CD4-positive, alpha-beta T cell treated with Interleukin-15 for 1 hour (primary cell): ENCODE measurements around the gene ATP2B2.

ENCODE experiments used
- DNase-seq: peaks from one replicate; pipeline ENCODE4 v3.0.0-alpha.2; 2020

ATP2B2 gene

DNA sequence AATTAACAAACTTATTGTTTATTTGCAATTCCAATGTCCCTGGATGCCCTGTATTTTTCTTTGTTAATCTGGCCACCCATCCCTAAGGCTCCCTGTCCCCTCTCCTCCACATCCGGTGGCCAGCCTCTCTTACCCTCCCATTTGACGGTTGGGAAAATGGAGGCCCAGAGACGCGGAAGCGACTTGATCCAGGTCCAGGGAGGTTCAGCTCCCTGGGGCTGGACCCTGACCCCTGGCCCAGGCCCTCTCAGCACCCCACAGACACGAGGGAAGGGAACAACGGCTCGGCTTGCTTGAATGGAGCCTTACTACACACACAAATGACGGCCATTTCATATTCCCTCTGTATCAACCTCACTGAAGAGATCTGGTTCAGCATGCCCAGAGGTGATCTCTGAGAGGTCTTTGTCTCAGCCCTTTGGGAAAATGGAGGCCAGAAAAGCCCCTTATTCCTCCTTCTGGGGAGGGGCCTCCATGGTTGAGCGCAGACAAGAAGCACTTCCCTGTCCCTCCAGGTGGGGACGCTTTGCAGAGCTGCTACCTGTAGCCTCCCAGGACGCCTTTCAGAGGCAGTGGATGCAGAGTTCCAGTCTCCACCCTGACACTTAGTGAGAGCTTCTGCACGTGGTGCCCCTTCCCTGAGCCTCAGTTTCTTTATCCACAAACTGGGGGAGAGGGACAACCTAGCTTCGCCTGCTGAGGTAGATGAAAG, 82.1 kb downstream of the ATP2B2 start:
- DNase-seq = no peak

DNA sequence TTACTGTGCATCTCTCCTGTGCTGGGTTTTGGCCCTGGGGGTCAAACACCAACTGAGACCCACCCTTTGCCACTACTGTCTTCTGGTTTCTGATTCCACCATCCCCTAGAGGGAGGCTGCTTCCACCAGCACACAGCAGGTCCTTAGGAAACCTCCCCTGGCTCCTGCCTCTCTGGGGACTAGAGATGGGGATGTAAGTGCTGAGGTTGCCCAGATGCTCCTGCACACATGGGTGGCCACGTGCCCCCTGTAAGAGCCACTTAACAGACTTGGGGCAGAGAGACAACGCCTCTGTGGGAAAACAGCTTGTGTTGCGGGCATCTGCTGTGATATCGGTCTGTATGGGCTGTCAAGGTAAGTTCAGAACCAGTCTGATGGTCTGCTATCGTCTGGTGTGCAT, 83.4 kb downstream of the ATP2B2 start:
- no peak for DNase-seq

DNA sequence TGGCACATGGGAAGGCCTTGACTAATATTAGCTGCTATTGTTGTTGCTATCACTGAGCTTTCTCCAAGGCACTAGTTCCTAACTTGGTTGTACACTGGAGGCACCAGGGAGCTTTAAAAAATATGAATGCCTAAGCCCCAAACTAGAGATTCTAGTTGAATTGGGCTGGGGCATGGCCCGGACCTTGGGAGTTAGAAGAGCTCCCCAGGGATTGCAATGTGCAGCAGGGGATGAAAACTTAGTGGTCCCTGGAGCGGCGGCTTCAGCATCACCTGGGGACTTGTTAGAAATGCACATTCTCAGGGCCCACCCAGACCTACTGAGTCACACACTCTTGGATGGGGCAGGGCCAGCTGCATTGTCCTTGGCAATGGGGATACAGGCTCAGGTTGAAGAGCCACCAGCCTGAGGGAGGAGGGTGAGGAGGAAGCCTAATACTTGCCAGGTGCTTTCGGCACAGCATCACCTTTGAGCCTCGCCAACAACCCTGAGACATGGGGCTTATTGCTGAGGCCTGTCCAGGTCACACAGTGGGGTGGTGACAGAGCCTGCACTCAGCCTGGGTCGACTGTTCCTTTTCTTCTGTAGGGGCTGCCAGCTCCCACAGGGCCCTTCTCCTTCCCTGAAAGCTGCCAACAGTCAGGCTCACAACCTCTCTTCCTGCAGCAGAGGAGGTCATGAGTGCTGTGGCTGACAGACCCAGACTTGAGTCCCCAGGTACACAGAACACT, 84.5 kb downstream of the ATP2B2 start:
- DNase-seq = no peak

DNA sequence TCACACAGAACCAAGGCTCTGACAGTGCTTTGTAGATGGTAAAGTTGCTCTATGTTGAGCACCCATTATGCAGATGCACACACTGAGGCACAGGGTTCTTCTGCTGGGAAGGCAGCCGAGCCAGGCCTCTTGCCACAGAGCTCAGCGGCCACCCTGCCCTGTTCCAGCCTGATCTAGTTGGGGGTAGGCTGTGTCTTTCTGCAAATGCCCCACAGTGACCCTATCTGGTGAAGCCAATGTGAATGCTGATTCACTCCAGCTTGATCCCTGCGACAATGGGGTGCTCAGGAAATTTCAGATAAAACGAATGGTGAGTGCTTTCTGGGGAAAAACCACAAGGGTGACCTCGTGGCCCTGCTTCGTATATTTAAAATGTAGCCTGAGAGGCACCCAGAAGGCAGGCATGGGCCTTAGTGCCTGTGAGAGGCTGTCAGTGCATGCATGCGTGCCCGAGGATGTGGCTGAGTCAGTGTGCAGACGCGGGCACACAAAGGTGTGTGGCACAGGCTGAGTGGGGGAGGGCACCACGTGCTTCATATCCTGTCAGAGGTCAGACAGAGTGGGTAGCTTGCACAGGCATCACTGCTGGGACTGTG, 85.7 kb downstream of the ATP2B2 start:
- no peak for DNase-seq

DNA sequence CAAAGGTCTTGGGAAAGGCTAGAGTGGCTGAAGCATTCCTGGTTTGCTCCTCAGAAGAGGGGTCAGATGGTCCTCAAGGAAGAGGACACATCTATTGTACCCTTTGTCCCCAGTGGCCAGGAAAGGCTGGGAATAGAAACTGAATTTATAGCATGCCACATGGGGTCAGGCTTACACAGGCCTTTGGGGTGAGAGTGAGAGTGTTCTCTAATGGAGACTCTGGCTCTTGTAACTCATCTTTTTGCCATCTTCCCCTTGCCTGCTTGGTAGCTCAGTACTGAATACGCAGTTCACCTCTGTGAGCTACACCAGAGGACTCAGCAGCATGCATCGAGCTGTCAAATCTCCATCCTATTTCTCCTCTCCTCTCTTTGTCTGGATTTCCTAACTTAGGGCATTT, 87.5 kb downstream of the ATP2B2 start:
- DNase-seq = no peak

DNA sequence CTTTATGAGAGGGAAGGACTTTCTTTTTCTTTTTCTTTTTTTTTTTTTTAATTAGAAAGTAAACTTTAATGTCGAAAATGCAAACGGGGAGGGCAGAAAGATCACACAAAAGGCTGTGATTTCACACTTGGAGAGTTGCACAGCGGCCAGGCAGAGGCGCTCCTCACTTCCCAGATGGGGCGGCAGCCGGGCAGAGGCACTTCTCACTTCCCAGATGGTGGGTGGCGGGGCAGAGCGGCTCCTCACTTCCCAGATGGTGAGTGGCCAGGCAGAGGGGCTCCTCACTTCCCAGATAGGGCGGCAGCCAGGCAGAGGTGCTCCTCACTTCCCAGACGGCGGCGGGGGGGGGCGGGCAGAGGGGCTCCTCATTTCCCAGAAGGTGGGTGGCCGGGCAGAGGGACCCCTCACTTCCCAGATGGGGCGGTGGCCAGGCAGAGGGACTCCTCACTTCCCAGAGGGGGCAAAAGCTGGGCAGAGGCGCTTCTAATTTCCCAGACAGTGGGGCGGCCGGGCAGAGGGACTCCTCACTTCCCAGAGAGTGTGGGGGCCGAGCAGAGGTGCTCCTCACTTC, 88.6 kb downstream of the ATP2B2 start:
- DNase-seq = no peak

DNA sequence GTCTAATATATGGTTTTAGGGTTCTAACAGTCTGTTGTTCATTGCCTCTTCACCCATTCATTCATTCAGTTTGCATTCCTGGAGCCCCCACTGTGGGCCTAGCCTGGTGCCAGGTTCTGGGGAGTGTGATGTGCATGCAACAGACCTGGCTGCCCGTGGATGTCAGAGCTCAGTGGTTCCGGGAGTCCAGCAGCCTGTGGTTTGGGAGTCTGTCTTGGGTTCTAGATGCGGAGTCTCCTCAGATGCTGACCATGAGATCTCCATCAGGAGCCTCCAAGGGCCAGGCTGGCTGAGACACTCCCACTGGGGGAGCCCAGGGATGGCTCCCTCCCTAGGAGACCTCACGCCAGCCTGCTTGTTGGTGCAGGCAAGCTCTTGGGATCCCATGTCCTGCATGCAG, 92.3 kb downstream of the ATP2B2 start:
- DNase-seq = no peak

DNA sequence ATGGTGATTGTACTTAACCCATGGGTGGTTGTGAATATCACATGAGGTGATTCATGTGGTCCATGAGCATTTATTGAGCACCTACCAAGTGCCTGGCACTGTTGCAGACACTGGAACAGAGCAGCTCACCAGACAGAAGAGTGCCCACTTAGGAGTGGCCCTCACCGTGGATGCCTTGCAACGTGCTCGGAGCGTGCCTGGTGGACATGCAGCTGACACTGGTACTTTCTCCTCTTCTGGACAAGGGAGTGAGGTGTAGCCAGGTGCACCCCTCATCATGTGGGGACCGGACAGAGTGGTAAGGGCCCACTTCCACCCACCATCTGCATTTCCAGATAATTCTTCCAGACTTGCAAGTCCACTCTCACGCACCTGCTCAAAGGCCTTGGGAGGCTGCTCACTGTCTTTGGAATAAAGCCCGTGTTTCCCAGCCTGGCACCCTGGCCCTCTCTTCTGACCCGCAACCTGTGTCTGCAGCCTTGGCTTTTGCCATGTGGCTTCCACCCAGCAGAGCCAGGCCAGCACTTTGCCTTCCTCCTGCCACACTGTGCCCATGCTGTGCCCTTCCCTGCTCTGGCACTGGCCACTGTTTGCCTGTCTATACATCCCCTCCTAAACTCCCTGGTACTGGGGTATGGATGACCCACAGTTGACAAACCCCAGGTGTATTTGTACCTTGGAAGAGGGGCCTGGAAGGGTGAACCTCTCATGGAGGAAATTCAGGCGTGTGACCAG, 93.6 kb downstream of the ATP2B2 start:
- DNase-seq = no peak

DNA sequence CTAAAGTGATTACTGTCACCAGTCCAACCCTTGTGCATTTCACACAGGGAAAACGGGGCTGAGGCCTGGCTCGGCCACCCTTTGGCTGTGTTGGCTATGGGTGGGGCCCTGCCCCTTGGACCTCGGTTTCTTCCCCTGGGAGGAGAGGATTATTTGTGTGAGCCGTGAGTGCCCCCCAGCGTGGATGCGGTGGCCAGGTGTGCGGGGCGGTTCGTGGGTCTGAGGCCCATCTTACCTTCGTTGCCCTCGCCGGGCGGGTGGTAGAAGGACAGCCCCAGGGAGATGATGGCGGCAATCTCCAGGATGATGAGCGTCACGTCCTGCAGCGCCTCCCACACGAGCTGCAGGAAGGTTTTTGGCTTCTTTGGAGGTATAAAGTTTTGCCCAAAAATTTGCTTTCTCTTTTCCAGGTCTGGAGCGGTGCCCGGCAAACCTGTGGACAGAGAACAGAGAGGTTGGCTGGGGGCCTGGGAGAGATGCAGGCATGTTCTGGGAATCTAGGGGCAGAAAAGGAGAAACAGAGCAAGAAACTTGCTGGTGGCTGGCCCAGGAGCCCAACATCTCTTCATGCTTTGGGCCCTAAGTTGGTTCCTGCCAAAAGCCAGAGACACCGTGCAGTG, 94.9 kb downstream of the ATP2B2 start:
- no peak for DNase-seq

DNA sequence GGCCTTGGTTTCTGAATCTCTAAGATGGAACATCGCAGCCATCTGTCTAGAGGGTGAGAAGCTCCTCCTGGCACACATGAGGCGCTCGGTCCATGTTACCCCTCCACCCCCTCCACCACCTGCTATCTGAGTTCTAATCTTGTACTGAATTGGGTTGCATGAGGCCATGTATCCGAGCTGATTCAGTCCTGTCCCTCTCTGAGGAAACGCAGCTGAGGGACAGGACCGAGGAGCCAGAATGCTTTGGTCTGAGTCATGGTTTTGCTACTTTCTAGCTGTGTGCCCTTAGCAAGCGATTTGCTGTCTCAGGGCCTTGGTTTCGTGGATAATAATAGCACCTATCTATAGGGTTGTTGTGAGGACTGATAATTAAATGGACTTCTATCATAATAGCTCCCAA, 96.7 kb downstream of the ATP2B2 start:
- DNase-seq = no peak

DNA sequence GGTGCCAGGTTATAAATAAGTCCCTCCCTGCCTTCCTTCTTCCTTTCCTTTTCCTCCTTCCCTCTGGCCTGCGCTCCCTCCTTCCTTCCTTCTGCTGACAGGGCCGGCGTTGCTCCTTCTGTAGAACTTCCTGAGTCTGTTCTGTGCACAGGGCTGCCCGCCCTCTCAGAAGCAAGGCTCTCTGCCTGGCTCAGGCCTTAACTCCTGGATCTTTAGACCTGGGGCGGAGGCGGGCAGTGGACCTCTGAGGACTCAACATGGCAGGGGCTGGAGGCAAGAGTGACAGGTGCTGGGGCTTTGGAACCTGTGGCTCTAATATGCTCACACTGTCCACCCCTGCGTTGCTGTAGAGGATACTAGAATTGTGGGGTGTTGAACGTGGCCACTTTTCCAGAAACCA, 98.0 kb downstream of the ATP2B2 start:
- DNase-seq = no peak

DNA sequence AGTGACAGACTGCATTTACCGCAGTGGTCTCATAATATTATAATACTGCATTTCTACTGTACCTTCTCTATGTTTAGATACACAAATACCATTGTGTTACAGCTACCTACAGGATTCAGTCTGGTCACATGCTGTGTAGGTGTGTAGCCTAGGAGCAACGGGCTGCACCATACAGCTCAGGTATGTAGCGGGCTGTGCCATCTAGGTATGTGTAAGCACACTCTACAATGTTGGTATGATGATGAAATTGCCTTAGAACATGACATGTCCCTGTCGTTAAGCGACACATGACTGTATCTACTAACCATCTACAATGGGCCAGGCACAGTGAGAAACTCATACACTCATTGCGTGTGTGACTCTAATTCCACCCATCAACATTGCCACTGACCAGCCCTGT, 99.0 kb downstream of the ATP2B2 start:
- no peak for DNase-seq

DNA sequence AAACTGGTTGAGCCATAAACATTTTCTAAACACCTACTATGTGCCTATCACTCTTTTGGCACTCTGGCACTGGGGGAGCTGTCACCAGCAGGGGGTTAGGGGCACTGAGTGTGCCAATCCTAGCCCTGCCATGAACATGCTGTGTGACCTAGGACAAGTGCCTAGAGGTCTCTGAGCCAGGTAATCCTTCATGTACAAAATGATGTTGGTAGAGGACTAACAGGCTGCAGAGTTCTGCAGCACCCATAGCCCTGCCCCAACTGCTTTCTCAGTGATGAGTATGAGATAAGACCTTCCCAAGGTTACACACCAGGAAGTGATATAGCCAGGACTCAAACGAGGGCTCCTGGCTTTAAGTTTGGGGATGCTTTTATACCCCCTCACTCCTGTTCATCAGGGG, 99.6 kb downstream of the ATP2B2 start:
- no peak for DNase-seq

DNA sequence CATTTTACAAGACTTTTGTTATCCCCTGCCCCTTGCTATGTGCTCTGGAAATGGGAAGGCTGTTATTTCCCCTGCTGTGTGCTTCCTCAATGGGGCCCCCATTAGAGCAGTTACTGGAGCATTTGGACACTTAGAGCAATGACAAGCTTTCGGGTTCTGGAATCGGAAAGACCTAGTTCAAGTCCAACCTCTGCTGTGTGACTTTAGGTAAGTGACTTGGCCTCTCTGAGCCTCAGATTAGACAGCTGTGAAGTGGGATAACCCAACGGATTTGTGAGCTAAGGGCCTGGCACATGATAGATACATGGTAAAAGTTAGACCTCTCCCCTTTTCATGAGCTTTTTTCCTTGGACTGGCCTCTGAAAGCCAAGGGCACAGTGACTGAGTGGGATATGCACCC, 100.5 kb downstream of the ATP2B2 start:
- no peak for DNase-seq

DNA sequence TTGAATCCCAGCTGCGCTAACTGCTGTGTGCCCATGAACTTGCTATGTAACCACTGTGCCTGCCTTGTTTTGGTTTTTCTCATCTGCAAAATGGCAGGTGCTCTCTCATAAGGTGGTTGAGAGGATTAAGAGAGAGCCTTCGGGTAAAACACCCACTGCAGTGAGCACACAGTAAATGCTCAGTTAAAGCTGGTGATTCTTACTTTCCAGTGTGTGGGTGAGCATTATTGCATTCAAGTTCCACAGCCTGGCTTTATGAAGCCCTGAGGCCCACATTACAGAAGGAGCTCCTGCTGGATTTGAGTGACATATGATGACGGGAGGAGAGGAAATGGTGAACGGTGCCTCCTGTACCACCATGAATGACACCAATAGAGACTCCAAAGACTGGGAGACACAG, 101.0 kb downstream of the ATP2B2 start:
- DNase-seq = no peak

DNA sequence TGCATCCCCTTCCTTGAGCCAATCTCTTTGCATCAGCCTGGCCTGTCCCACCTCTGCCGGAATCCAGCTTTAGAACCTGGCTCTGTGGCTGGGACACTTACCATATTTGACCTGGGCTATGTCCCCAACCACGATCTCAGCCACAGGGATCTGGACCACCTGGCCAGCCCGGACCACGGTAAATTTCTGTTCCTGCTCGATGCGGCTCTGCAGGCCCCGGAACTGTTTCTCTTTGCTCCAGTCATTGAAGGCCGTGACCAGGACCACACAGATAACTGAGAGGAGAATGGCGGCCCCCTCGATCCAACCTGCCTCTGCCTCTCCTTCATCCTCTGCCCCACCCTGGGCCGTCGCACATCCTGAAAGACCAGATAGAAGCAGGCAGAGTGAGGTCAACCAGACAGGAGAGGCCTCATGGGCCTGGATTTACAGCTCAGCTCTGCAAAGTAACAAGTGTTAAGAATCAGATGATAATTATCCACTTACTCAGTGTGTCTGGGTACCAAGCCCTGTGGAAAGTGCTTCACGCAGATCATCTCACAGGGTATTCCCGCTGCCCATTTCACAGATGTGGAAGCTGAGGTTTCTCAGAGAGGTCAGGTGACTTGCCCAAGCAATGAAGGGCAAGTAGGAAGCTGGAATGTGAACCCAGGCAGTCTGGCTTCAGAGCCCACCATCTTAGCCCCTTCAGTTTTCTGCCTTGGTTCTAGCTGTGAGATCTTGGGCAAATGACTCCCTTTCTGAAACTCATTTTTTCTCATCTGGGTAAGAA, 103.2 kb downstream of the ATP2B2 start:
- DNase-seq = no peak

DNA sequence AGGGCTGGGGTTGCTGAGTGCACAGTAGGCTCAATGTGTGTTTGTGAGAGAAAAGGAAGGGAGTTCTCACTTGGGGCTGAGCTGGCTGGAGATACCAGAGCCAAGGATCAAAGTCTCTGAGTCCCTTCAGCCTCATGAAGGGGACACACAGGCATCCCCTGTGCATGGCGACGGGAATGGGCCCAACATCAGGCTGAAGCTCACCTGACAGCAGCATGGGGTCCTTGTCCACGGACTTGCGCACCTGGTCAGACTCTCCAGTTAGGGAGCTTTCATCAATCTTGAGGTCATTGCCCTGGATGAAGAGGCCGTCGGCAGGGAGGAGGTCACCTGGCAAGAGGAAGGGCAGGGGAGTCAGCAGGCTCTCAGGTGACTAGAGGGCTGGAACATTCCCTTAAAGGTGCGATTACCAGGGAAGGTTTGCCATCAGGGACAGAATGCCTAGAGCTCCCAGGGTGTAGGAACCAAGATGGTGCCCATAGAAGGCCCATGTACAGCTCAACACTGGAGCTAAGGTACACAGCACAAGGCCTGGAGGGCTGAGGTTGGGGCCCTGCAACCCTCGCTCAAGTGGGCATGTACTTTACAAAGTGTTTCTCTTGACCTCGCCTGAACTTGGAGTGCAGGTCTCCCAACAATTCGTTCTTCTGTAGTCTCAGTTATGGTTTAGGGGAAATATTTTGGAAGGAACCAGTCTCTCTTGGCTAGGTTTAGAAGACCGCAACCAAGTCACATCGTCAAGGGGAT, 104.5 kb downstream of the ATP2B2 start:
- no peak for DNase-seq

DNA sequence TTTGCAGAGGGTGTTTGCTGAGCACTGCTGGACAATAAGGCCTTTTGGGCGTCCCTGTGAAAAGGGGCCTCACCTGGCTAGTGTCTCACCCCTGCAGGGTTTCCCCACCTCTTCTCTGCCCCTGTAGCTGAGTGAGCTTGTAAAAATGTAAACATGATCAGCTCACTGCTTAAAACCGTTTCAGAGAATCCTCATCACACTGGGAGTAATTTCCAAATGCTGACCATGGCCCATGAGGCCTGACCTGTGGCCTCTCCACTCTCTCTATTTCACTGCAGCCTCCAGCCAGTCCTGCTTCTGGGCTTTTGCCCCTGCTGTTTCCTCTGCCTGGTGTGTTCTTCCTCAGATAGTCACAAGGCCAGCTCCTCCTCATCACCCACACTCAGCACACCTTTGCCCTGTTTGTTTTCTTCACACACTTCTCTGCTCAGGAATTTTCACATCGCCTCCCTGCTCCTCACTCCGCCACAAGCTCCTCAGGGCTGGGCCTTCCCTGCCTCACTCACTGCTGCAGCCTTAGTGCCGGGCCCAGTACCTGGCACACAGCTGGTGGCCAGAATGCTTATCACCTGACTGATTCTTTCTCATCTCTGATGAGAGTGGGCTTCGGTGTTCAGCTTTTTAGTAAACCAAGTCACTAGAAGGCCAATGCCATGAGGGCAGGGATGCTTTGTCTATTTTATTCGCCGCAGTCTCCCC, 105.2 kb downstream of the ATP2B2 start:
- no peak for DNase-seq

DNA sequence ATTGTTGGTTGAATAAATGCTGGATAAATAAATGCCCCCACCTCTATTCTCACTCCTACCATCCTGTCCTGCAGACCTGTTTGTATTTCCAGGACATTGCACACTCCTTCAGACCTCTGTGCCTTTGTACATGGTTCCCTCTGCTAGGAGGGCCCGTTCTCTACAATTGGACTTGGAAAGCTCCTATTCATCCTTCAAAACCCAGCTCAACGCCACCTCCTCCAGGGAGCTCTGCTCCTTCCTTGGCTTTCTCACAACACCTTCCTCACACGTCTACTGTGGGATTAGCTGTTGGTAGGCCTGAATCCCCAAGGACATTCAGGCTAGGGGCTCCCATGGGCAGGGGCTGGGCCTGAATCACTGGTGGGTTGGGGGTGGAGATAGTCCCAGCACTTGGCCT, 105.8 kb downstream of the ATP2B2 start:
- DNase-seq = no peak

DNA sequence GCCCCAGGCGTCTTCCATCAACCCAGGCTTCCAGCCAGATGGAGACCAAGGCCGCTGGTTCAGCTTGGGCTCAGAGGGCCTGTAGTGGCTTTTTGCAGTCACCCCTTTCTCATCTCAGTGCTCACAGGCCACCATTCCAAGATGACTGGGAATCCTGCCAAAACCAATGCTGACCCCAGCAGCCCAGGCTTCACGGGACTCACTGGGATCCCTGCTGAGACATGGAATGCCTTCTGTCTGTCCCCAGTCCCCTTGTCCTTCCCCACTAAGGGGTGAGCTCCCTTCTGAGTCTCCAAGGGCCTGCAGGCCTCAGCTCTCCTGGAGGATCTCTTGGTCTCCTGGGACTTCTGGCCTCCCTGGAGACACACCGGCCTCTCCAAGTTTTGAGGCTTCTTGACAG, 107.0 kb downstream of the ATP2B2 start:
- DNase-seq = no peak

DNA sequence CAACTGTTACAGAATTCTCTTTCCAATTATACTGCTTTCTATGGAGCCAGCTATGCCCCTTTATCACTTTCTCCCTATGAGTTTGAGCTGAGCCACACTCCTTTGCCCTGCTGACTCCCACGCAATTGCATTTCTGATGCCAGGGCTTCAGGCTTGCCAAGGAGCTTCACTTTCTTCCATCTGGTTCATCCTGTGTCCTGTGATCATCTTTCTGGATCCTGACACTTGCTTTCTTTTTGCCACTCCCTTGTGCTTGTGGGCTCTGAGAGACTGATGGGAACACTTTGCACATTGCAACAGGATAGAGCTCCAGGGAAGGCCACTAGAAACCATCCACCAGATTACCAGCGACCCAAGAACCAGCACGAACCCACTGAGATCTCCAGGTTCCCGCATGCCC, 107.5 kb downstream of the ATP2B2 start:
- DNase-seq = no peak
